Thyroid gland (tissue), 4 donors: ENCODE results near the gene JPH4. TPM values are rescaled to one million over a fixed set of nuclear protein-coding genes. Genes with fewer than 3 reads are reported as not detected.
"Not testable (repeated sequence)": the region's sequence is repeated elsewhere in the genome, so short reads cannot be mapped to it uniquely, and the experiment has no call there.

ENCODE experiments used
- DNase-seq, 2 donors: peaks; one replicate each; pipeline ENCODE4 v3.0.0-alpha.2; 2019
- H3K27ac ChIP-seq, 3 donors: fragments of 200-600 bp; sonication (generic); 1 replicate in 2 of 3; 2 replicates in 1 of 3; pipeline ENCODE4 v1.5.1; 2016 to 2019; ENCODE audit warnings: mild to moderate bottlenecking in 1 of 3, moderate library complexity in 1 of 3
- H3K27me3 ChIP-seq: fragments of 200-600 bp; sonication (generic); one replicate; pipeline ENCODE4 v1.5.1; 2019
- H3K36me3 ChIP-seq, 2 donors: fragments of 200-600 bp; sonication (generic); one replicate each; pipeline ENCODE4 v1.5.1; 2016 to 2019
- H3K4me1 ChIP-seq, 2 donors: fragments of 200-600 bp; sonication (generic); one replicate each; pipeline ENCODE4 v1.5.1; 2017 to 2019
- H3K4me3 ChIP-seq, 3 donors: fragments of 200-600 bp; sonication (generic); replicated peaks in 1 of 3; 1 replicate in 2 of 3; 2 replicates in 1 of 3; pipeline ENCODE4 v1.5.1; 2016; ENCODE audit warnings: mild to moderate bottlenecking in 1 of 3
- H3K9me3 ChIP-seq: fragments of 200-600 bp; sonication (generic); one replicate; pipeline ENCODE4 v1.5.1; 2017
- CTCF ChIP-seq, 6 experiments: fragments of 200-600 bp in 3 of 6; fragments of 450-650 bp in 3 of 6; sonication (generic) in 3 of 6; IDR thresholded peaks; one replicate each; pipeline ENCODE4 v1.5.1; 2016 to 2019; ENCODE audit warnings: antibody characterized with exemption in 6 of 6, mild to moderate bottlenecking in 2 of 6, inconsistent platforms in 1 of 6, moderate library complexity in 1 of 6
- POLR2A ChIP-seq, 2 donors: fragments of 450-650 bp; IDR thresholded peaks; one replicate each; pipeline ENCODE4 v1.6.1; 2017; ENCODE audit warnings: antibody characterized with exemption in 2 of 2, mild to moderate bottlenecking in 2 of 2, moderate library complexity in 1 of 2
- WGBS, 2 donors: methylation state at CpG; one replicate each; pipeline ENCODE4 v1.1.5; 2017; 5-methylcytosine and 5-hydroxymethylcytosine counted together
- intact Hi-C: fragments of 100-400 bp; cut with DNase I; formaldehyde crosslinking; loops from one replicate; pipeline ENCODE4 v1.15.1; 2023
- total RNA-seq, 4 donors: library from RNA; depleted of rRNA; stranded (reverse); fragments of >200 nt; gene quantifications; one replicate each; pipeline ENCODE4 v1.2.3, GENCODE V29; 2016

JPH4 gene
- total RNA-seq, 4 donors from 2014 or later: 0.11 to 0.54 (median 0.27) TPM; not detected in 1

GRCh38 chr14:23600322-23600707 lies 21.7 kb upstream of the JPH4 start:
- TF ChIP-seq CTCF (IDR thresholded peaks at IDR 0.05): no peak
- no peak for TF ChIP-seq POLR2A (IDR thresholded peaks at IDR 0.05)
- intact Hi-C loops: no loop called here
- Histone ChIP-seq H3K36me3 (no peaks in the 10 kb centered on the region), H3K27me3 (no peaks in the 10 kb centered on the region), H3K4me3 (no peak overlapping the region), H3K27ac (no peak overlapping the region), H3K9me3 (no peaks in the 10 kb centered on the region), H3K4me1 (no peaks in the 10 kb centered on the region)
- no peak for DNase-seq
- WGBS, 2 donors: 81 to 83% methylated on average over 2 of the region's 2 CpGs

- 85 to 88% methylated on average over 3 of the region's 3 CpGs for WGBS, 2 donors
- H3K9me3 ChIP-seq, H3K27ac ChIP-seq, H3K4me1 ChIP-seq, H3K36me3 ChIP-seq, H3K4me3 ChIP-seq, DNase-seq, intact Hi-C loops, H3K27me3 ChIP-seq: not testable (repeated sequence)
Measured at GRCh38 chr14:23594191-23594590, 15.6 kb upstream of the JPH4 start.

GRCh38 chr14:23590198-23590597 lies 11.6 kb upstream of the JPH4 start:
- 90 to 97% methylated on average over 4 of the region's 4 CpGs for WGBS, 2 donors
- intact Hi-C loops: no loop called here

GRCh38 chr14:23589606-23590005 lies 11.0 kb upstream of the JPH4 start:
- DNase-seq: no peak
- intact Hi-C loops: no loop called here
- no peak overlapping the region for H3K4me3 ChIP-seq

More at GRCh38 chr14:23590198-23590597, 11.6 kb upstream of the JPH4 start:
- no peaks in the 10 kb centered on the region for H3K9me3 ChIP-seq
- no peaks in the 10 kb centered on the region for H3K36me3 ChIP-seq
- H3K4me3 ChIP-seq: no peak overlapping the region
- no peak overlapping the region for H3K27ac ChIP-seq
- no peak for TF ChIP-seq POLR2A (IDR thresholded peaks at IDR 0.05)
- TF ChIP-seq CTCF (IDR thresholded peaks at IDR 0.05): no peak
- H3K4me1 ChIP-seq: peaks cover 0 to 6% of the 10 kb centered on the region in 2 donors
- H3K27me3 ChIP-seq: no peaks in the 10 kb centered on the region
- DNase-seq: no peak

GRCh38 chr14:23588884-23589598 lies 10.5 kb upstream of the JPH4 start:
- Histone ChIP-seq H3K4me1 (peaks cover 0 to 6% of the 10 kb centered on the region in 2 donors), H3K4me3 (no peak overlapping the region), H3K9me3 (no peaks in the 10 kb centered on the region), H3K36me3 (no peaks in the 10 kb centered on the region), H3K27ac (no peak overlapping the region), H3K27me3 (no peaks in the 10 kb centered on the region)
- 17 to 18% methylated on average over 4 to 5 of the region's 5 CpGs for WGBS, 2 donors
- peak; percentile 92 to 93 for DNase-seq
- no peak for TF ChIP-seq POLR2A (IDR thresholded peaks at IDR 0.05)
- TF ChIP-seq CTCF (IDR thresholded peaks at IDR 0.05): peak; percentile 70 to 91 (median 75)
- intact Hi-C loops: no loop called here

More at GRCh38 chr14:23589606-23590005, 11.0 kb upstream of the JPH4 start:
- 93 to 100% methylated on average over 2 of the region's 2 CpGs for WGBS, 2 donors
- Histone ChIP-seq H3K4me1 (peaks cover 0 to 6% of the 10 kb centered on the region in 2 donors), H3K36me3 (no peaks in the 10 kb centered on the region), H3K27ac (no peak overlapping the region), H3K27me3 (no peaks in the 10 kb centered on the region), H3K9me3 (no peaks in the 10 kb centered on the region)
- TF ChIP-seq CTCF (IDR thresholded peaks at IDR 0.05) (no peak), POLR2A (IDR thresholded peaks at IDR 0.05) (no peak)

- intact Hi-C loops, DNase-seq: not testable (repeated sequence)
Measured at GRCh38 chr14:23584527-23585203, 6.1 kb upstream of the JPH4 start.

GRCh38 chr14:23583761-23584526 lies 5.4 kb upstream of the JPH4 start:
- H3K36me3 ChIP-seq, H3K9me3 ChIP-seq, H3K27me3 ChIP-seq, H3K4me3 ChIP-seq, H3K27ac ChIP-seq, intact Hi-C loops, H3K4me1 ChIP-seq, DNase-seq: not testable (repeated sequence)
- 77 to 86% methylated on average over 25 of the region's 25 CpGs for WGBS, 2 donors

More at GRCh38 chr14:23584527-23585203, 6.1 kb upstream of the JPH4 start:
- not testable (repeated sequence) for H3K27ac ChIP-seq, H3K9me3 ChIP-seq, H3K4me3 ChIP-seq, H3K36me3 ChIP-seq, H3K4me1 ChIP-seq, H3K27me3 ChIP-seq
- 90 to 91% methylated on average over 3 to 15 of the region's 26 CpGs for WGBS, 2 donors
